GM19193 (cell line): ENCODE measurements around the gene BTLA.

ENCODE experiments used
- POLR2A ChIP-seq: IDR thresholded peaks from 4 replicates; pipeline ENCODE4 v1.6.1; 2011; ENCODE audit not compliant: insufficient read depth, insufficient read length; ENCODE audit errors: extremely low read depth

Gene BTLA

GRCh38 chr3:112497897-112498548, 1.2 kb downstream of the BTLA start:
- no peak for TF ChIP-seq POLR2A

- TF ChIP-seq POLR2A = no peak
Measured at GRCh38 chr3:112496366-112497067, 2.8 kb downstream of the BTLA start.

GRCh38 chr3:112492124-112492523, 7.1 kb downstream of the BTLA start:
- TF ChIP-seq POLR2A = no peak

- TF ChIP-seq POLR2A = no peak
Measured at GRCh38 chr3:112491373-112491772, 7.9 kb downstream of the BTLA start.

GRCh38 chr3:112489674-112490479, 9.4 kb downstream of the BTLA start:
- TF ChIP-seq POLR2A = no peak

- TF ChIP-seq POLR2A = no peak
Measured at GRCh38 chr3:112486811-112487505, 12.3 kb downstream of the BTLA start.

GRCh38 chr3:112484352-112484751, 14.9 kb downstream of the BTLA start:
- no peak for TF ChIP-seq POLR2A

- TF ChIP-seq POLR2A = no peak
Measured at GRCh38 chr3:112482675-112483074, 16.6 kb downstream of the BTLA start.

GRCh38 chr3:112481302-112481721, 18.0 kb downstream of the BTLA start:
- no peak for TF ChIP-seq POLR2A

GRCh38 chr3:112477891-112478290, 21.4 kb downstream of the BTLA start:
- no peak for TF ChIP-seq POLR2A

- TF ChIP-seq POLR2A = no peak
Measured at GRCh38 chr3:112476346-112476745, 22.9 kb downstream of the BTLA start.

GRCh38 chr3:112474796-112475195, 24.5 kb downstream of the BTLA start:
- TF ChIP-seq POLR2A = no peak

GRCh38 chr3:112472691-112473090, 26.6 kb downstream of the BTLA start:
- TF ChIP-seq POLR2A = no peak

- TF ChIP-seq POLR2A = no peak
Measured at GRCh38 chr3:112471596-112472325, 27.5 kb downstream of the BTLA start.
